ENCODE data around the gene SKA3.
"Not testable (repeated sequence)": the region's sequence is repeated elsewhere in the genome, so short reads cannot be mapped to it uniquely, and the experiment has no call there.

DNA sequence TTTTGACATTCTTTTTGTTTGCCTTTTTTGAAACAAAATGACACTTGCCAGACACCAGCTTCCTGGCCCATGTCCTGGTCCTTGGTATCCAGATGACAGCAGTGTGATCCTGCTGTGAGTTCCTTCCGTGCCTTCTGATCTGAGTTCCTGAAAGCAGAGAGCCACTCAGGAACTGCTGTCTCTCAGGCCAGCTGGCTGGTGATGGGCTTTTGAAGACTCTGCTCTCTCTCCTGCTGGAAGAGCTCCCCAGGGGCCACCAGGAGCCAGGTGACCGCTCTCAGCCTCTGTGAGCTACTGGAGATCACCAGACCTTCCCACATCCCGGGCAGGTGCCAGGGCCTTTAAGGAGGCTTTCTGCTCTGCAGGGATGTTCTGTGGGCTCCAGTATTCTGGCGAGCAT, 22.0 kb upstream of the SKA3 start:
- not testable (repeated sequence) for TF ChIP-seq SP1 (IDR thresholded peaks at IDR 0.05); FOXA1 (IDR thresholded peaks at IDR 0.05); FOXM1 (IDR thresholded peaks at IDR 0.05; ENCODE audit: borderline replicate concordance); BHLHE40 (IDR thresholded peaks at IDR 0.05; ENCODE audit: borderline replicate concordance); L3MBTL2 (conservative IDR thresholded peaks at IDR 0.05); SUZ12 (IDR thresholded peaks at IDR 0.05); TARDBP (IDR thresholded peaks at IDR 0.05); FOXK2 (IDR thresholded peaks at IDR 0.05); ARNT (IDR thresholded peaks at IDR 0.05); NFRKB (IDR thresholded peaks at IDR 0.05); HDGF (IDR thresholded peaks at IDR 0.05; ENCODE audit: borderline replicate concordance)

Data from HEK293T (cell line).